Esophagus muscularis mucosa (tissue), 4 donors: ENCODE data around the gene QSER1. TPM values are rescaled to one million over a fixed set of nuclear protein-coding genes. Genes with fewer than 3 reads are reported as not detected.

Experiments used
- DNase-seq: peaks from one replicate; pipeline ENCODE4 v3.0.0-alpha.2; 2017; ENCODE audit errors: extremely low spot score
- H3K27ac ChIP-seq, 4 donors: fragments of 200-600 bp; sonication (generic); replicated peaks in 1 of 4; 1 replicate in 3 of 4; 2 replicates in 1 of 4; pipeline ENCODE4 v1.5.1; 2016 to 2019; ENCODE audit warnings: mild to moderate bottlenecking in 1 of 4
- H3K27me3 ChIP-seq, 4 donors: fragments of 200-600 bp; sonication (generic); one replicate each; pipeline versions ENCODE4 v1.5.1 to v1.6.0; 2016 to 2019
- H3K36me3 ChIP-seq, 4 donors: fragments of 200-600 bp; sonication (generic); one replicate each; pipeline ENCODE4 v1.5.1; 2016 to 2019
- H3K4me1 ChIP-seq, 4 donors: fragments of 200-600 bp; sonication (generic); one replicate each; pipeline ENCODE4 v1.5.1; 2016 to 2019
- H3K4me3 ChIP-seq, 4 donors: fragments of 200-600 bp; sonication (generic); 1 replicate in 2 of 4; 2 replicates in 2 of 4; pipeline ENCODE4 v1.5.1; 2016 to 2019; ENCODE audit warnings: mild to moderate bottlenecking in 4 of 4, moderate library complexity in 1 of 4
- H3K9me3 ChIP-seq, 4 donors: fragments of 200-600 bp; sonication (generic); 1 replicate in 3 of 4; 2 replicates in 1 of 4; pipeline ENCODE4 v1.5.1; 2016 to 2019
- CTCF ChIP-seq, 3 experiments: fragments of 200-600 bp in 2 of 3; fragments of 450-650 bp in 1 of 3; sonication (generic) in 2 of 3; IDR thresholded peaks; one replicate each; pipeline ENCODE4 v1.5.1; 2017 to 2019; ENCODE audit warnings: antibody characterized with exemption in 3 of 3, mild to moderate bottlenecking in 2 of 3, moderate library complexity in 1 of 3
- EP300 ChIP-seq: sonication (generic); formaldehyde crosslinking; IDR thresholded peaks from one replicate; pipeline ENCODE4 v1.6.1; 2017; ENCODE audit warnings: antibody characterized with exemption
- POLR2A ChIP-seq: fragments of 450-650 bp; IDR thresholded peaks from one replicate; pipeline ENCODE4 v1.6.1; 2017; ENCODE audit warnings: antibody characterized with exemption, moderate library complexity, mild to moderate bottlenecking, low read depth
- POLR2AphosphoS5 ChIP-seq, 2 donors: sonication (generic); formaldehyde crosslinking; IDR thresholded peaks; one replicate each; pipeline ENCODE4 v1.6.1; 2017; ENCODE audit warnings: antibody characterized with exemption in 2 of 2
- WGBS: methylation state at CpG from one replicate; pipeline ENCODE4 v1.1.5; 2018; 5-methylcytosine and 5-hydroxymethylcytosine counted together
- intact Hi-C: fragments of 100-400 bp; cut with DNase I; formaldehyde crosslinking; loops from one replicate; pipeline ENCODE4 v1.15.1; 2023
- total RNA-seq, 4 donors: library from RNA; depleted of rRNA; stranded (reverse); fragments of >200 nt; gene quantifications; one replicate each; pipeline versions ENCODE4 v1.1.0 to v1.2.1, GENCODE V29; 2016

The QSER1 gene
- total RNA-seq, 4 donors from 2014 or later: 18.9 to 23.7 (median 21.9) TPM

- Histone ChIP-seq H3K4me3 (no peak overlapping the region), H3K9me3 (no peaks in the 10 kb centered on the region), H3K27ac (no peak overlapping the region), H3K4me1 (no peaks in the 10 kb centered on the region), H3K27me3 (no peaks in the 10 kb centered on the region), H3K36me3 (peaks cover 0 to 12% (median 5%) of the 10 kb centered on the region in 4 donors)
- no peak for DNase-seq
- intact Hi-C loops: no loop called here
- 88% methylated on average over 2 of the region's 2 CpGs for WGBS
- no peak for TF ChIP-seq POLR2AphosphoS5 (IDR thresholded peaks at IDR 0.05)
- TF ChIP-seq CTCF (IDR thresholded peaks at IDR 0.05): no peak
- no peak for TF ChIP-seq EP300
- no peak for TF ChIP-seq POLR2A
Observed at GRCh38 chr11:32982626-32983025, 90.0 kb downstream of the QSER1 start.

- Histone ChIP-seq H3K27me3 (no peaks in the 10 kb centered on the region), H3K4me1 (no peaks in the 10 kb centered on the region), H3K4me3 (no peak overlapping the region), H3K36me3 (peaks cover 0 to 5% (median under 1%) of the 10 kb centered on the region in 4 donors), H3K27ac (no peak overlapping the region), H3K9me3 (no peaks in the 10 kb centered on the region)
- DNase-seq: no peak
- intact Hi-C loops: no loop called here
- WGBS: 92% methylated on average over 2 of the region's 2 CpGs
- TF ChIP-seq POLR2A (no peak), EP300 (no peak), CTCF (IDR thresholded peaks at IDR 0.05) (no peak), POLR2AphosphoS5 (IDR thresholded peaks at IDR 0.05) (no peak)
Observed at GRCh38 chr11:32983506-32983905, 90.9 kb downstream of the QSER1 start.

GRCh38 chr11:32985600-32985999 is 93.0 kb downstream of the QSER1 start:
- H3K27ac ChIP-seq: no peak overlapping the region
- no peaks in the 10 kb centered on the region for H3K27me3 ChIP-seq
- DNase-seq: no peak
- no peaks in the 10 kb centered on the region for H3K9me3 ChIP-seq
- intact Hi-C loops: no loop called here
- TF ChIP-seq POLR2AphosphoS5 (IDR thresholded peaks at IDR 0.05): no peak
- no peak for TF ChIP-seq POLR2A
- no peak for TF ChIP-seq EP300
- no peak for TF ChIP-seq CTCF (IDR thresholded peaks at IDR 0.05)
- H3K4me3 ChIP-seq: no peak overlapping the region
- no peaks in the 10 kb centered on the region for H3K36me3 ChIP-seq
- WGBS: 96% methylated on average over 4 of the region's 5 CpGs
- no peaks in the 10 kb centered on the region for H3K4me1 ChIP-seq

- Histone ChIP-seq H3K36me3 (no peaks in the 10 kb centered on the region), H3K4me1 (no peaks in the 10 kb centered on the region), H3K4me3 (no peak overlapping the region), H3K9me3 (peaks cover 0 to 18% (median 7%) of the 10 kb centered on the region in 4 donors), H3K27ac (no peak overlapping the region), H3K27me3 (no peaks in the 10 kb centered on the region)
- 79% methylated on average over 8 of the region's 8 CpGs for WGBS
- intact Hi-C loops: no loop called here
- TF ChIP-seq EP300 (no peak), POLR2AphosphoS5 (IDR thresholded peaks at IDR 0.05) (no peak), CTCF (IDR thresholded peaks at IDR 0.05) (no peak), POLR2A (no peak)
- DNase-seq: no peak
Observed at GRCh38 chr11:32987851-32988250, 95.2 kb downstream of the QSER1 start.

- WGBS: 12% methylated on average over 1 of the region's 1 CpG
- H3K36me3 ChIP-seq: no peaks in the 10 kb centered on the region
- no peaks in the 10 kb centered on the region for H3K27me3 ChIP-seq
- DNase-seq: no peak
- intact Hi-C loops: no loop called here
- H3K9me3 ChIP-seq: peaks cover 0 to 22% (median 7%) of the 10 kb centered on the region in 4 donors
- H3K4me3 ChIP-seq: no peak overlapping the region
- H3K4me1 ChIP-seq: no peaks in the 10 kb centered on the region
- TF ChIP-seq EP300: no peak
- TF ChIP-seq POLR2AphosphoS5 (IDR thresholded peaks at IDR 0.05): no peak
- no peak for TF ChIP-seq POLR2A
- TF ChIP-seq CTCF (IDR thresholded peaks at IDR 0.05): no peak
- H3K27ac ChIP-seq: no peak overlapping the region
Observed at GRCh38 chr11:32990481-32990880, 97.9 kb downstream of the QSER1 start.
